ENCODE data around the gene ARHGAP10. TPM values are rescaled to one million over a fixed set of nuclear protein-coding genes. Genes with fewer than 3 reads are reported as not detected.

The ARHGAP10 gene
- total and polyA plus RNA-seq, 12 donors = 33.9 to 71.1 (median 60.7) TPM

DNA sequence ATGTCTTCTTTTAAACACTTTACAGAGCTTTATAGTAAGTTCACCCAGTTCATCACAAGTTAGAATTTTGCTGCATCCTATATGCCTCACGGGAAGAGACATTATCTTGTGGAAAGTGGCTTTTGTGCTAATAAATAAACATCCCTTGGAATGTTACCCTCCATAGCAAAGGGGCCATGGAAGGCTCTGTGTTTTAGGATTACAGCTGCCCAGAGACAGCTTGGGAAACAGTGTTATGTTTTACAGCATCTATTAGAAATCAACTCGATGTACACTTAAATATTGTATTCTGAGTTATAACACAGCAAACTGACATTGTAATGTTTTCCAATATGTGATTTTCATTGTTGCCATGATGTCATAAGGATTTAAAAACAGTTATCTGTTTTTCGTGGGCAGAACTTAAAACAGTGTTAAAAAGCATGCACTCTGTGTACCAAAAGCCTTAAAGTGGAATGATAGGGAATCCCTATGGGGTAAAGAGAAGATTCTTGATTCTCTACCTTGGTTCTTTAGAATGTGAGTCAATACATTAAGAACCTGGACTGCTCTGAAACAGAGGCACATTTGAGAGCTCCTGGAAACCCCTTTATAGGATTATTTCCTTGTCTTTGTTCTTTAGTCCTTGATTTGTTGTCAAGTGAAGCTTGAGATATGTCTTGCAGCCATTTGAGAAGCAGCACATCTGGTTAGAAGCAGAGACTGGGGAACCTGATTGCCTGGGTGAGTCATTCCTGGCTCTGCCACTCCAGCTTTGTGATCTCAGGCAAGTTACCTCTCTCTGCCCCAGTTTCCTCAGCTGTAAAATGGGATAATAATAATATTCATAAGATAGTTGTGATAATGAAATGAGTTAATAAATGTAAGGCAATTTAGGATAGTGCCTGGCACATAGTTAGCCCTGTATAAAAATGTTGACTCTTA lies 41.6 kb downstream of the ARHGAP10 start:
- Histone ChIP-seq H3K4me1 (peaks cover 18 to 95% (median 71%) of the 10 kb centered on the region in 9 donors), H3K9me3 (no peaks in the 10 kb centered on the region), H3K27ac (peak overlapping the region in 9 of 10 donors; percentile 28 to 85 (median 75)), H3K36me3 (no peaks in the 10 kb centered on the region), H3K27me3 (no peaks in the 10 kb centered on the region), H3K4me3 (no peak overlapping the region)
- WGBS, 2 donors = 33 to 37% methylated on average over 3 of the region's 3 CpGs
- ATAC-seq (no peak), DNase-seq (no peak)
- TF ChIP-seq, protein P1, sequence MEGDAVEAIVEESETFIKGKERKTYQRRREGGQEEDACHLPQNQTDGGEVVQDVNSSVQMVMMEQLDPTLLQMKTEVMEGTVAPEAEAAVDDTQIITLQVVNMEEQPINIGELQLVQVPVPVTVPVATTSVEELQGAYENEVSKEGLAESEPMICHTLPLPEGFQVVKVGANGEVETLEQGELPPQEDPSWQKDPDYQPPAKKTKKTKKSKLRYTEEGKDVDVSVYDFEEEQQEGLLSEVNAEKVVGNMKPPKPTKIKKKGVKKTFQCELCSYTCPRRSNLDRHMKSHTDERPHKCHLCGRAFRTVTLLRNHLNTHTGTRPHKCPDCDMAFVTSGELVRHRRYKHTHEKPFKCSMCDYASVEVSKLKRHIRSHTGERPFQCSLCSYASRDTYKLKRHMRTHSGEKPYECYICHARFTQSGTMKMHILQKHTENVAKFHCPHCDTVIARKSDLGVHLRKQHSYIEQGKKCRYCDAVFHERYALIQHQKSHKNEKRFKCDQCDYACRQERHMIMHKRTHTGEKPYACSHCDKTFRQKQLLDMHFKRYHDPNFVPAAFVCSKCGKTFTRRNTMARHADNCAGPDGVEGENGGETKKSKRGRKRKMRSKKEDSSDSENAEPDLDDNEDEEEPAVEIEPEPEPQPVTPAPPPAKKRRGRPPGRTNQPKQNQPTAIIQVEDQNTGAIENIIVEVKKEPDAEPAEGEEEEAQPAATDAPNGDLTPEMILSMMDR (IDR thresholded peaks at IDR 0.05) = no peak
- intact Hi-C loops (cut with DNase I) = loop anchor here in 3 of 10 donors (2.0 to 10.0 kb wide), 3 partner anchors 13 to 61 kb away; no protein-coding TSS in a partner anchor

DNA sequence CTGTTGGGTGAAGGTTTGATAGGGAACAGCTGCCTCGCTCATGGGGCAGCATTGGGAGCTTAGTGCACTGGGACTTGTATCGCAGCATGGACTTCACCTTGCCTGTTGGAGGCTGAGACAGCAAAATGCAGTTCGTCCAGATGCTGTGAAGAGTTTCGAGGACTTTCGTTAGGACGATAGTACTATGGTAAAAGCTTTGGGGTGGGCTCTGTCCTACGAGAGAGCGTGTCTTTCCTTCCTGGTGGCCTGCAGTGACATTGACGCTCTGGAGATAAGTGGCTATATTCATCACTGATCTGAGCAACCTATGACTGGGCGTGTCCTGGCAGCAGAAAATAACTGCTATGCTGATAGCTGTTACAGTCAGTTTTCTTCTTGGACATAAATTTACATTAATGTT lies 44.8 kb downstream of the ARHGAP10 start:
- peak overlapping the region in 9 of 10 donors; percentile 26 to 85 (median 64) for H3K27ac ChIP-seq
- H3K27me3 ChIP-seq = no peaks in the 10 kb centered on the region
- no peak for DNase-seq
- peak in 7 of 8 donors; percentile 30 to 68 (median 42) for ATAC-seq
- H3K4me3 ChIP-seq = no peak overlapping the region
- WGBS, 2 donors = 52 to 67% methylated on average over 10 of the region's 10 CpGs
- no peaks in the 10 kb centered on the region for H3K9me3 ChIP-seq
- H3K36me3 ChIP-seq = no peaks in the 10 kb centered on the region
- intact Hi-C loops (cut with DNase I) = loop anchor here in 2 of 10 donors (5.0 to 10.0 kb wide), 2 partner anchors 51 to 58 kb away; no protein-coding TSS in a partner anchor
- TF ChIP-seq, protein P1 (IDR thresholded peaks at IDR 0.05) = no peak
- H3K4me1 ChIP-seq = peaks cover 19 to 94% (median 76%) of the 10 kb centered on the region in 9 donors

DNA sequence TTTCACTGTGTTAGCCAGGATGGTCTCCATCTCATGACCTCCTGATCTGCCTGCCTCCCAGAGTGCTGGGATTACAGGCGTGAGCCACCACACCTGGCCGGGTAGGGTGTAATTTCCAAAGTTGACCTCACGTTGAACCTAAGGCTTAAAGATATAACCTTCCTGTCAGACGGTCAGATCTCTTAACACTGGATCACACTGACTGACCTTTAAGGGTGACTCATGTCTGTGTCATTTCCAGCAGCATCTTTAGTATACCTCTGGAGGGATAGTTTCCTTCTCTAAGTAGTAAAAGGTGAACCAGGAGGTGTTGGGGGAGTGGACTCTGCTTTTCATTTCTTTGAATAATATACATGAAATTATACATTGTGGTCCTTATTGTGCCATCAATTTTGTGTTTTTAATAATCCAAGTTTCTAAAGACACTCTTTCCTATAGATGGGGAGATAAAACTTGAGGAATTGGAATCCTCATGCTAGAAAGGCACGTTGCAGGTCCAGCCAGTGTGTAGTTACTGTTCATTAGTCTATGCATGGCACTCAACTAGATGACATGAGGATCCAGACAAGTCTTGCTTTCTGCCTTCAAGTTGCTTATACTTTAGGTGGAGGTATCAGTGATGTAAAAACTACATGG lies 45.7 kb downstream of the ARHGAP10 start:
- no peak for ATAC-seq
- intact Hi-C loops (cut with DNase I) = loop anchor here in 2 of 10 donors (5.0 to 10.0 kb wide), 2 partner anchors 50 to 57 kb away; no protein-coding TSS in a partner anchor
- Histone ChIP-seq H3K4me3 (no peak overlapping the region), H3K4me1 (peaks cover 10 to 90% (median 67%) of the 10 kb centered on the region in 9 donors), H3K27me3 (no peaks in the 10 kb centered on the region), H3K27ac (peak overlapping the region in 5 of 10 donors; percentile 54 to 85 (median 68)), H3K9me3 (no peaks in the 10 kb centered on the region), H3K36me3 (no peaks in the 10 kb centered on the region)
- 76 to 78% methylated on average over 5 of the region's 5 CpGs for WGBS, 2 donors
- DNase-seq = no peak
- TF ChIP-seq, protein P1 (IDR thresholded peaks at IDR 0.05) = no peak

DNA sequence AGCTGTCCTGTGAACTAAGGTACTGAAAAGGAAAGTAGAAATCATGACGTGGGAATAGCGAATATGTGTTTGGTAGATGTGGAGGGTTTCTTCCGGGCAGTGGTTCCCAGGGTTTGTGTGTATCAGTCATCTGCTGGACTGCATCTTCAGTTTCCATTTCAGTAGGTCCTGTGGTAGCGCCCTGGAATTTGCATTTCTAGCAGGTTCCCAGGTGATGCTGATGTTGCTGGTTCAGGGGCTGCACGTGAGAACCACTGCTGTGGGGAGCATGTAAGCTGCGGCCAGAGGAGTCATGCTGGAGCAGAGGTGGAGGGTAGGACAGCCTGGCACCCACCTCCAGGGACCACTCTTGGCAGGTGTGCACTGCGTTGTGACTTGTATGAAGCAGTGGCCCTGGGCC lies 47.1 kb downstream of the ARHGAP10 start:
- intact Hi-C loops (cut with DNase I) = loop anchor here in 2 of 10 donors (5.0 to 10.0 kb wide), 2 partner anchors 48 to 56 kb away; no protein-coding TSS in a partner anchor
- no peaks in the 10 kb centered on the region for H3K9me3 ChIP-seq
- H3K4me3 ChIP-seq = no peak overlapping the region
- no peak for ATAC-seq
- TF ChIP-seq, protein P1 (IDR thresholded peaks at IDR 0.05) = no peak
- H3K27me3 ChIP-seq = no peaks in the 10 kb centered on the region
- no peak for DNase-seq
- H3K4me1 ChIP-seq = peaks cover 7 to 77% (median 56%) of the 10 kb centered on the region in 9 donors
- no peaks in the 10 kb centered on the region for H3K36me3 ChIP-seq
- H3K27ac ChIP-seq = peak overlapping the region in 1 of 10 donors; percentile 85
- 96% methylated on average over 7 of the region's 7 CpGs for WGBS, 2 donors
